HG02623 (cell line): ENCODE data around the gene C11orf42.

ENCODE experiments used
- ATAC-seq: cut with Tn5 transposase; IDR thresholded peaks from one replicate; pipeline ENCODE4 v1.9.1; 2021; ENCODE audit warnings: moderate library complexity; ENCODE audit not compliant: unreplicated experiment

C11orf42 gene, protein sequence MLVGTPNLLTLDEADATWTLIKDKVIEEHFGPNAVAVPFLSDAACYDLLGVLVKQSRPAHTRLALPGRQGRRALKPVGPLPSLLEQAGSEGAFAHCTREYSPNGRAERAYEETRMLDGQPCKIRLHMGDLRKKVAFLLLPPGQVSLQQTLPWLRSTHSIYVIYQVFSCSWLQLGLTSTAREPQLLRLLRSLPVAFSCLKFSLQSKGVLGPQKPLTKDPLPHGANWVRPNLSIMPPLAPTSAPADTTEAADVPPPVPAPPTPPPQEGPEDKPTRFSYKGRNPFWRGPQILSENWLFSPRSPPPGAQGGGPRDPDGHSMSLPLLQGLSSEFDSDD

DNA sequence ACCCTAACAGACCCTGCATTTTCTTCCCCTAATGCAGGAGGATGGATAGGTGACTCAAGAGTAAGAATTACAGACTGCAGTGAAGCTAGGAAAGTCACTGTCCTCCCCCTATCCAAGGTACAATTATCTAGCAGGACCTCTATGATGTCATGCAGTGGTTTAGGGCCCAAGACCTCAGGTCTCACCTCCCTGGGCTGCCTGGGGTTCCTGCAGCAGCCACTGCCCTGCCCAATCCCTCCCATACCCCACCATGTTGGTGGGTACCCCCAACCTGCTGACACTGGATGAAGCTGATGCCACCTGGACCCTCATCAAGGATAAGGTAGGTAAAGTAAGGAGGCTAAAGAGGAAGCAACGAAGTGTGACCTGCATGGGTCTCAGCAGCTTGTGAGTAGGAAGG lies at the start of gene C11orf42:
Gene C11orf42 (plus strand): TSS at position 192 of the 400 bp plus-strand sequence. CDS start 59 bp downstream, at position 251.
- no peak for ATAC-seq

DNA sequence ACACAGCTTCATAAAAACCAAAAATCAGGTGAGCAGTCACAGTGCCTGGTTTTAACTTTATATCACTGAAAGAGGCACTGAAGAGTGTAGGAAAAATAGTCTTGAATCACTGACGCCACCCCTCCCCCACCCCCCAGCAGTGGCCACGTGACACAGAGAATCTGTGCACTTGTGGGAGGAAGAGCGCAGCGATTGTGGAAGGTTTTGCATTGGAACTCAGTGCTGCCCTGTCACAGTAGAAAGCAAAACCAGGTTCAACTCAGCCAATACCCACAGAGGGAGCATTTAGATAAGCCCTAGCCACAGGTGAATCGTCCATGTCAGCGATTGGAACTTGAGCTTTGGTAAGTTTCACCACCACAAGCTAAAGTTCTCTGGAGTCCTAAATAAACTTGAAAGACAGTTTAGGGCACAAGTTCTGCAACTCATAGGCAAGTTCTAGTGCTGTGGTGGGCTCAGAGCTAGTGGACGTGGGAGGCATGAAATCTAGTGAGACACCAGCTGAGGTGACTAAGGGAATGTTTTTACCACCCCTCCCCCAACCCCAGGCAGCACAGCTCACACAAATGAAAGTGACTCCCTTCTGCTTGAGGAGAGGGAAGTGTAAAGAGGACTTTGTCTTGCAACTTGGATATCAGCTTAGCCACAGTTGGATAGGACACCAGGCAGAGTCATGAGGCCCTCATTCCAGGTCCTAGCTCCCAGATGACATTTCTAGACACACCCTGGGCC lies 48.6 kb upstream of the C11orf42 start:
- ATAC-seq: no peak

DNA sequence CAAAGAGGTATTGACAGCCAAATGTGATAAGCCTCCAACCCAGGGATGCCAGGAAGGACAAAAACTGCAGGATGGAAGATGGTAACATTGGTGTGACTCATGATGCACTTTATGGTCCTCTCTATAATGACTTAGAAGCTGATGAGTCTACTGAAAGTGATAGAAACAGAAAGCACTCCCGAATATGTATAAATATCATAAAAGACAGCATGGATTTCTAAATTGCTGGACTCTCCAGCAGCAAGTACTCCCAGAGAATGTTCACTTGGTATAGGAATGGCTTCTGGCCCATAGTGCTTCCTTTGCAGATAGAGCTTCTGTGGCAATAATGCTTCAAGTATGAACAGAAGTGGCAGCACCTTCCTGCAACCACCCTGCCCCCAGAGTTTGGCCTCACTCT lies 35.1 kb upstream of the C11orf42 start, which contains the start of gene OR52B2:
Gene OR52B2 (minus strand): TSS at position 101 of the 400 bp plus-strand sequence. CDS start 0 bp downstream, at position 101.
- ATAC-seq: no peak

DNA sequence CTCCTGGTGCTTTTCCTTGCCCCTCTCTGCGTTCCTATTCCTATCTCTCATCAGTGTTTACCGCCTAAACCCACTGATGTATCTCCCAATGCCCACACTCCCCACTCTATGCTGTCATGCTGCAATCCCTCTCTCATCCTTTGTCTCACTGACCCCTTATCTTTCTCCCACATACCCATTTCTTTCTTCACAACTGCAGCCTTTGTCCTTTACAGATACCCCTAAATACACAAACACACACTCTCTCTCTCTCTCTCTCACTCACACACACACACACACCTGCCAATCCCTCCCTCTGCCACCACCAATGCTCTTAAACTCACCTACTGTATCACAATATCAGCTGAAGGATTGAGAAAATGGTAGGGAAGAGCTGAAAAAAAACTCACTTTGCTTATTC lies 29.9 kb upstream of the C11orf42 start:
- no peak for ATAC-seq

DNA sequence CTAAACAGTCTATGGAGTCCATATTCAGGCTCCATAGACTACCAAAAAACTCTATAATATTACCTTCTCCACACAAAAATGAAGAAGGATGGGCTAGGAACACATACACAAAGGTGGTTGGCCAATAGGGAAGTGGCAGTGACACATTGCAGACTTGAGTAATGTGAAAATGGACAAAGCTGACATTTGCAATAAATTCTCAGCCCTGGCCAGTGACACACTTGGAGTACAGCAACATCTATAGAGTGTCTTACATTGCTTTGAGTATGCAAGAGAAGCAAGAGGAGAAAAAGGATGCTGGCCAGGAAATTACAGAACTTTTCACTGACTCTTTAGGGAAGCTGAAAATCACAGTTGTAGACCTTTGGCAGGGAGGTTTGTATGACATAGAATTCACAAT lies 13.6 kb upstream of the C11orf42 start:
- ATAC-seq: no peak

DNA sequence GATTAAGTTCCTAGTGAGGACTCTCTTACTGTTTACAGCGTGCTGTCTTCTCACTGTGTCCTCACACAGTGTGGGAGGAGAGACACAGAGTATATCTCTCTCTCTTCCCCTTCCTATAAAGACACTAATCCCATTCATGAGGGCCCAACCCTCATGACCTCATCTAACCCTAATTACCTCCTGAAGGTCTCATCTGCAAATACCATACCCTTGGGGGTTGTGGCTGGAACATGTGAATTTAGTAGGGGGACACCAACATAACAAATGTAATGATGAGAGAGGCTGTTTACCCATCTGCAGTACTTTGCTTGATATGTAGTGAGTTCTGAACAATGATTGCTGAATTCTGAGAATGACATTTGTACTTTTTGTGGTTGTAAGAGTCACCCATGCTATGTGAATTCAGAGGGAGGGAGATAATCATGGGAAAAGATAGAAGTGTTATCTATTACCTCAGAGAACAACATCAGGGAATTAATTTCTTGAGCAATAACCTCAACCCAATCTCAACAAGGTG lies 11.2 kb upstream of the C11orf42 start:
- ATAC-seq: no peak

DNA sequence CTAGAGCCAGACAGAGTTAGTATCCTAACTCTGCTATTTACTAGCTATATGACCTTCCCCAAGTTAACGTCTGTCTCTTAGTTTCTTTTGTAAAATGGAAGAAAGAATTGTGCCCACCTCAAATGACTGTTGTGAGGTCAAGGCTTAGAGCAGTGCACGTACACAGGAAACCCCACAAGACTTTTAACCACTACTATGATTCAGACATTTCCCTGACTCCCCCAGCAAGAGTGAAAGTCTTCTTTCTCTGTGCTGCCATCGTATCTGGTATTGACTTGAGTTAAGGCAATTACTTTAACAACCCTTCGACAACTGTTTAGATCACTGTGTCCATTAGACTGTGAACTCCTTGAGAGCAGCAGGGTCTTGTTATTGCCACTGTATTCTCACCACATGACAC lies 9.0 kb upstream of the C11orf42 start:
- ATAC-seq: no peak

DNA sequence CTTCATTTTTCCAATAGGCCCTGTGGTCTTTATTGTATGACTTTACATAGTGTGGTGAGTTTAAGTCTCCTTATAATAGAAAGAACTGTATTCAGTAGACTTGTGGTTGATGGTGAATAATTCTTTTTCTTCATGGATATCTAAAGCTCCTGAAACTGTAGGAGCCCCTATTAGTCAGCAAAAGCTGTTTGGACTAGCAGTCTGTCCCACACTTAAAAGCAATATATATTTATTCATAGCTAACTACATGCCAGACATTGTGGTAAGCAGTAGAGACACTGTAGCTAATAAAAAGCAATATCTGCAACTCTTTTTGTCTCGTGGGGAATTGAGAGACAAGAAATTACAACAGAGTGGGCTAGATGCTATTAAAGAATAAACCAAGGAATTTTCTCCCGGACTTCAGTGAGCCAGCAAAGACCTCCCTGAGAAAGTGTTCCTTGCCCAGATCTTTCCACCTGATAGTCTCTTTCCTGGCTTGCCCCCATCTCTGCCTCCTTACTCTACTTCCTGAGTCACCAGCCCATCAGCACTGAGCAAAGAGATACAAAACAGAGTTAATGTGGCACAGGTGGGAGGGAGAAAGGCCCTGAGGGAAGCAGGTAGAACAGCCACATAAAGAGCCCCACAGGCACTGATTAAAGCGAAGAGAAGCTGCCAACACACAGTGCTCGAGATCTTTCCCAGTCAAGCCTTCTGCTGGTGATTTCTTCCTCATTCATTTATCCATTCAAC lies 7.7 kb upstream of the C11orf42 start:
- ATAC-seq: no peak

DNA sequence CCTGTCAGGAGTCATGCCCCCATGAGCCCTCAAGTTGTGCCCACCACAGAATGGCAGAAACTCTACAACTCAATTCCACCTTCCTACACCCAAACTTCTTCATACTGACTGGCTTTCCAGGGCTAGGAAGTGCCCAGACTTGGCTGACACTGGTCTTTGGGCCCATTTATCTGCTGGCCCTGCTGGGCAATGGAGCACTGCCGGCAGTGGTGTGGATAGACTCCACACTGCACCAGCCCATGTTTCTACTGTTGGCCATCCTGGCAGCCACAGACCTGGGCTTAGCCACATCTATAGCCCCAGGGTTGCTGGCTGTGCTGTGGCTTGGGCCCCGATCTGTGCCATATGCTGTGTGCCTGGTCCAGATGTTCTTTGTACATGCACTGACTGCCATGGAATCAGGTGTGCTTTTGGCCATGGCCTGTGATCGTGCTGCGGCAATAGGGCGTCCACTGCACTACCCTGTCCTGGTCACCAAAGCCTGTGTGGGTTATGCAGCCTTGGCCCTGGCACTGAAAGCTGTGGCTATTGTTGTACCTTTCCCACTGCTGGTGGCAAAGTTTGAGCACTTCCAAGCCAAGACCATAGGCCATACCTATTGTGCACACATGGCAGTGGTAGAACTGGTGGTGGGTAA lies 6.1 kb upstream of the C11orf42 start, which contains the start of gene OR52W1:
Gene OR52W1 (plus strand): TSS at position 51 of the 637 bp plus-strand sequence. CDS start 0 bp downstream, at position 51.
- no peak for ATAC-seq

DNA sequence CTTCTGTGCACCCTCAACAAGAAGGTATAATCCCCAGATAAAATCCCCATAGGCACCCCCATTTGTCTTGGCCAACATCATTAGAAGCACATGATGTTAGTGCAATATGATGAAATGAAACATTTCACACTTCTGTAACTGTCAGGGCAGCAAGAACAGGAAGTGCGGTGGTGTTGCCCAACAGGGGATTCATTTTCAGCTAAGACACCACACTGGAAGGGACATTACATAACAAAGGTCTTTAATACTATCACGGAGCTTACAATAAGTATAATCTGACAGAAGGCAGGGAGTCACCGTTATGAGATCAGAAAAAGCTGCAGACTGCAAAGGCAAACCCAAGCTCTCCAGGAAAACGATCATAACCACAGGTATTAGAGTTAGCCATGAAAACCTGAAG lies 4.4 kb upstream of the C11orf42 start:
- ATAC-seq: no peak

DNA sequence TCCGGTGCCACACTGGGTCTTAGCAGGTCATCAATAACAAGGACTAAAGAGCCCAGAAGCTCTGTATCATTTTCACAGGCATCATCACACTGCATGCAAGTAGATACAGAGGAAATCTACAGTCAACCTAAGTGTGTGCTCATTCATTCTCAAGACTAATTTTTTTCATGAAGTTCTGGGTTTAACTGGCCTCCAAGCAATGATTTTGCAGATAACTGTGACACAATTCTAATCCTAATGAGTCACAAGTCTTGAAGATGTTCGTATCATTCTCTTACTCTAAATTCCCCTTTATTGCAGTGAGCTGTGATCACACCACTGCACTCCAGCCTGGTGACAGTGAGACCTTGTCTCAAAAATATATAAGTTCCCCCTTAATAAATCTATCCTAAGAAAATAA lies 3.9 kb upstream of the C11orf42 start:
- no peak for ATAC-seq

DNA sequence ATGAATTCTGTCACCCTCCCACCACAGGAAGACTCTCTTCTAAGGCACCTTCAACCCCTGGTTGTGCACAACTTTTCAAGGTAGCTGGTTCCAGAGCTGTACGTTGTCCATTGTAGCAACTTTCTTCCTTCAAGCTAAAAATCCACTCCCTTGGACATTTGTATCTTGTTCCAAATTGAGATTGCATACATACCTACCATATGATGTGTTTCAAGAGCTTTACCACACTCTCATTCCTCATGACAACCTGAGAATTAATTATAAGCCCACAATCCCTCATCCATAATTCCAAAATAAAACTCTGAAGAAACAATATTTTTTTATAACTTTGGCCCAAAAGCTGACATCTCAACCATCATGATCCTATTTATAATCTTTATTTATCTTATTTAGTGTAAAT lies 3.3 kb upstream of the C11orf42 start:
- no peak for ATAC-seq

DNA sequence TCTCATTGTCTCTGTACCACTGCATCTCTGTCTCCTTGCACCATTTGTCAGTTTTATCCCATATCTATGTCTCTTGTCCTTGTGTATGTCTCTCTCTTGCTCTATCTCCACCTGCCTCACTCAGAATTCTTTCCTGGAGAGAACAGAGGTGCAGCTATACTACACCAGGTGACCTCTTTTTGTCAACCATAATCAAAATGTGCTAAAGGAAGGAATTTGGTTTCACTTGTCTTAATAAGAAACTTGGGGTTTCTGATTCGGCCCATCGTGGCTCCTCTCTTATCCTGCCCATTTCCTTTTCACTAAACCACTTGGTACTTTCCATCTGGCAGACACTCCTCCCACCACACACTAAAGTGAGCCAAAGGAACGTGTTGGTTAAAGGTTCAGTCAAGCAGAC lies 2.0 kb upstream of the C11orf42 start:
- peak; percentile 68 for ATAC-seq

DNA sequence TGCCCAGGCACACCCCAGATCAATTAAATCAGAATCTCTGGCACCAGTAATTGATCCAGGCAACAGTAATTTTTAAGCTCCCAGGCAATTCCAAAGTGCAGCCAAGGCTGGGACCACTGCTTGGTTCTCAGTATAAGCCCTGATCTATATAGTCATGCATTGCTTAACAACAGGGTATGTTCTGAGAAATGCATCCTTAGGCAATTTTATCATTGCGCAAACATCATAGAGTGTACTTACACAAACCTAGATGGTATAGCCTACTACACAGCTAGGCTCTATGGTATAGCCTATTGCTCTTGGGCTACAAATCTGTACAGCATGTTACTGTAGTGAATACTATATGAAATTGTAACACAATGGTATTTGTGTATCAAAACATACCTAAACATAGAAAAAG lies 651 bp upstream of the C11orf42 start:
- ATAC-seq: no peak

DNA sequence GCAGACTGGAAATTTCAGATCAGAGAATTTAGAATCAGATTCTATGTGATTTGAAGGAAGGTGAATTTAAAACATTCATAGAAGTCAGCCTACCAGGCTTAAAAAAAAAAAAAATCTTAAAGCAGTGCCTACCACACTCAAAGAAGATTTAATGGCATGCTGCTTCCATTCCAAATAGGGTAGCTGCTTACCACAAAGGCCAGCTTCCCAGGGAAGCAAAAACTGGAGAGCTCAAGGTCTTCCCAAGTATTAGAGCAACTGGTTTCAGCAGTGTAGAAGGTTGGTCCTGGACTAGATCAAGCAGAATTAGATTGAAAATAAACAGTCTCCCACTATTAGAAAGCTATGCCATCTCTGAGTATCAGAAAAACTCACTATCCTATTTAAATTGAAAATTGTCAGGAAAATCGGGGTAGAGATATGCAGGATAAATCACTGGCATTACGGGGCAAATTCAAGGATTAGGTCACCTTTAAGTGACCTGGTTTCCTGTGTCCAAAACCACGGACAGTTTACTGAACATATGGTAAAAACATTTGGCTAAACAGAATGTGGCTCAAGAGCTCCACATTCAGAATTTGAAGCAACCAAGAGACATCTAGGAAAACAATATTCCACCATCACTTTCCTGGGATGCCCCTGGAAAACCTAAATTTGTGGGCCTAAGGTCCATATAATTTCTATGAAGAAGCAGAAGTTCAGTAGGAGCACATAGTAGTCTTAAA lies 1.3 kb downstream of the C11orf42 start:
- ATAC-seq: no peak

DNA sequence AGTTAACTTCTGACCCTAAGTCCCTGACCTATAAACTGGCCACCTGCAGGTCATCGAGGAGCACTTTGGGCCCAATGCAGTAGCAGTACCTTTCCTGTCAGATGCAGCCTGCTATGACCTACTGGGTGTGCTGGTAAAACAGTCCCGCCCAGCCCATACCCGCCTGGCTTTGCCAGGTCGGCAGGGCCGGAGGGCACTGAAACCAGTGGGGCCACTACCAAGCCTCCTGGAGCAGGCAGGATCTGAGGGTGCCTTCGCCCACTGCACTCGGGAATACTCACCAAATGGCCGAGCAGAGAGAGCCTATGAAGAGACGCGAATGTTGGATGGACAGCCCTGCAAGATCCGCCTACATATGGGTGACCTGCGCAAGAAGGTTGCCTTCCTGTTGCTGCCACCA lies 4.4 kb downstream of the C11orf42 start:
- no peak for ATAC-seq

DNA sequence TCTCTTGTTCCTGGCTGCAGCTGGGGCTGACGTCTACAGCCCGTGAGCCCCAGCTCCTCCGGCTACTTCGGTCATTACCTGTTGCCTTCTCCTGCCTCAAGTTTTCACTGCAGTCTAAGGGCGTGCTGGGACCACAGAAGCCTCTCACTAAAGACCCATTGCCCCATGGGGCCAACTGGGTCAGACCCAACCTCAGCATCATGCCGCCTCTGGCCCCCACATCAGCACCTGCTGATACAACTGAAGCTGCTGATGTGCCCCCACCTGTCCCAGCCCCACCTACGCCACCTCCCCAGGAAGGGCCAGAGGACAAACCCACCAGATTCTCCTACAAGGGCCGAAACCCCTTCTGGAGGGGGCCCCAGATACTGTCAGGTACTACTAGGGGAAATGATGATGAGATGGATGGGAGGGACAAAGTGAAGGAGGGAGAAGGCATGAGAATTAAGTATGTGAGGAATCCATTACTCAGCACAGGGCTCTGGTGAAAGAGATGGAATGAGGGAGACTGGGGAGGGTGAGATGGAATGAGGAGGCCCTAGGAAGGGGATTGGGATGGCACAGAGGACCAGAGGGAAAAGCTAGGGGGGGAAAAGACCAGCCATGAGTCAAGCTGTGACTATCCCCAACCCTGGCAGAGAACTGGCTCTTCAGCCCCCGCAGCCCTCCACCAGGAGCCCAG lies 5.1 kb downstream of the C11orf42 start:
- ATAC-seq: no peak

DNA sequence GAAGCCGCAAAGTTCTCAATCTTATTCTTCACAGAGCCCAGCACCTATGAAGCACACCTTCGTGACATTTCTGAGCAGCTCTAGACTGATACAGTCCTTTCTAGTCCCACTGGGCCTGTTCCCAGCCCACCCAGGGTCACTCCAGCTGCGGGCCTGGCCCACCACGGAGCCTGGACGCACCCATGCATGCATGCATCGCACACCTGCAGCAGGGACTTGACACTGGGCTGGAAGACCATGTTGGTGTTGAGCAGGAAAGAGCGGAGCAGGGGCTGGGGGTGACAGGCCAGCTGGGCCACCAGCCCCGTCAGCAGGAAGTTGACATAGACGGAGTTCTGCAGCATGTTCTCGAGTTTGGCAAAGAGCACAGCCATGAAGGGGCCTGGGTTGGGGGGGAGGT lies 9.2 kb downstream of the C11orf42 start:
- no peak for ATAC-seq

DNA sequence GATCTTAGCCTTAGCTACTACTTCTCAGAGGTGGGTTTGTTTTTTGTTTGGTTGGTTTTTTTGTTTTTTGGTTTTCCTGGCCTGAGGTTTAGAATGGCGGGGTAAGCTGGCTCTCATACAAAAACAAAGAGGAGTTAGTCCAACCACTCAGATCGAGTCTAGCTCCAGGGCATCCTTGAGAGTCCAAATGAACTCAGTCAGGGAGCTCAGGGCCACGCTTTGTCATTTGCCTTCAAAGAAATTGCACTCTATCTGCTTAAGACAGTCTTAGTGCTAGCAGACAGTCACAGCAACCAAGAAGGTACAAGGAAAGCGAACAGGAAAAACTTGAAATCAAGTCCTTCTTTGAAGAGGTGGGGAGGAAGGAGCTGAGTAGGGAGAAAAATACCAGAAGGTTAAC lies 11.1 kb downstream of the C11orf42 start:
- ATAC-seq: no peak

DNA sequence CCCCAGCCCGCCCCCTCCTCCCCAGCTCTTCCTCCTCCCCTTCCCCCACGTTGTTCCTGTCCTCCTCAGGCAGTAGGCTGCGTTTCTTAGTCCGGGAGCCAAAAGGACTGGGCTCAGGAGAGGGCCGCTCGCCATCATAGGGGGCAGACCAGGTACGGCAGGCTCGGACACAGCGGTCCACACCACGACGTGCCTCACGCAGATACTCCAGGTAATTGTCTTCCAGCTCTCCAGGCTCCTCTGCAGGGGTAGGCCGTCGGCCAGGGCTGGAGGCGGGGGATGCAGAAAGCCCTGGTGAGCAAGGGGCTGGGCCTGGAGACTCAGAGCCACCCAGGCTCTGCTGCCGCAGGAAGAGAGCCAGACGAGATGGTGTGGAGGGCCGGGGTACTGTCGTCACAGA lies 12.4 kb downstream of the C11orf42 start:
- ATAC-seq: no peak
